GM04504 (cell line): ENCODE data around the gene MFSD12.

Experiments
- DNase-seq: peaks from one replicate; pipeline ENCODE4 v3.0.0-alpha.2; 2012; ENCODE audit warnings: low read depth

MFSD12 gene

DNA sequence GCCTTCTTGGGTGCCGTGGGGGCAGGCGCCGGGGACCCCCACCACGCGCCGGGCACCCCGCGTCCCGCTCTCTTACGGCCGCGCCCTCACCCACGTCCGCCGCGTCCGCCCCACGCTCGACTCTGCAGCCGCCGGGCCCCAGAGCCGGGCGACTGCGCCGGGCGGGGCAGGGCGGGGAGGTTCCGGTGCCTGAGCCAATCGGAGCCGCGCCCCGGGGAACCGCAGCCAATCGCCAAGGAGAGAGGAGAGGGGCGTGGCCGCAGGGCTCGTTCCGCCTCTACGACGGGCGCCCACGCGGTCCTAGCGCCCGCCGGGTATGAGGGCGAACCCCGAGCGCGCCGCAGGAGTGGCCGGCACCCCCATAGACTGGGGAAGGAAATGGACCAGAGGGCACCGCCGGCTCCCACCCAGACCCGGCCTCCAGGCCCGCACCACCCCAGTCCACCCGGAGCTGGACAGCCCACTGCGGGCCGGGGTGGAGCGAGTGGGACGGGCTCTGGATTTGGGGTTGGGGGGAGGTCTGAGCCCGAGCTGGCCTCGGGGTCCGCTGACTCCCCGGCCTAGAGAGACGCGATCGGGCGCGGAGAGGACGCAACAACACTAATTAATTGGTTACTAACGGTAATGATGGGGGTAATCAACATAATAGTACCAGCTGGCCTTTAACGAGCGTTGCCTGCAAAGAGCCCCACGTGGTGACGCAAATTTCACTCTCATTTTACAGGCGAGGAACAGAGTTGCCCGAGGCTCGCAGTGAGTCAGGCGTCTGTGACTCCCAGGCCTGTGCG lies at the start of gene MFSD12:
Gene MFSD12 (minus strand): TSS at position 126 of the 788 bp plus-strand sequence. CDS start 183 bp downstream, outside the sequence.
- peak; percentile 83 for DNase-seq

DNA sequence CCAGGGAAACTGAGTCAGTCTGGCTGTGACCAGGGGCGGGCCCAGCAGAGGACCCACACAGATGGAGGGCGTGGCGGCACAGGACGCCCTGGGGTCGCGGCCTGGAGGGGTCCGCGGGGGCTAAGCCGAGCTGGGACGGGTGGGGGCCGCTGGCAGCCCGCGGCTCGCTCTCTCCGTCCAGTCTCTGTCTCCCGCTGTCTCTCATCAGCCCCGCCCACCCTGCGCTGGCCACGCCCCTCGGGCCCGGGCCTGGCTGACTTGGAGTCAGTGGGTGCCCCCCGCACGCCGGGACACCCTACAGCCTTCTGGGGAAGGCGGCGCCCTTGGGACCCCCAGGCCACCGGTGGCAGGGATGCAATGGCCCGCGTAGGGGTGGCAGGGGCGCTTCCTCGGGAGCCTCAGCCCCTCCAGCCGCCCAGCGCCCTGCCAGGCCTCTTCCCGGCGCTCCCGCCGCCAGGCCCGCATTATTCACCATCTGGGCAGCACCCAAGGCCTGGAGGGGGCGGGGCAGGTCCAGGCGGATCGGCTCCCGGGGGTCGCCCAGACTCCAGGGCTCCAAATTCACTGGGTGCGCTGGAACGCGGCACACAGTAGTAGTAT lies 49.4 kb upstream of the MFSD12 start, which contains the start of gene TBXA2R:
Gene TBXA2R (minus strand): TSS at position 186 of the 600 bp plus-strand sequence. CDS start 6,241 bp downstream, outside the sequence.
- DNase-seq: peak; percentile 40

DNA sequence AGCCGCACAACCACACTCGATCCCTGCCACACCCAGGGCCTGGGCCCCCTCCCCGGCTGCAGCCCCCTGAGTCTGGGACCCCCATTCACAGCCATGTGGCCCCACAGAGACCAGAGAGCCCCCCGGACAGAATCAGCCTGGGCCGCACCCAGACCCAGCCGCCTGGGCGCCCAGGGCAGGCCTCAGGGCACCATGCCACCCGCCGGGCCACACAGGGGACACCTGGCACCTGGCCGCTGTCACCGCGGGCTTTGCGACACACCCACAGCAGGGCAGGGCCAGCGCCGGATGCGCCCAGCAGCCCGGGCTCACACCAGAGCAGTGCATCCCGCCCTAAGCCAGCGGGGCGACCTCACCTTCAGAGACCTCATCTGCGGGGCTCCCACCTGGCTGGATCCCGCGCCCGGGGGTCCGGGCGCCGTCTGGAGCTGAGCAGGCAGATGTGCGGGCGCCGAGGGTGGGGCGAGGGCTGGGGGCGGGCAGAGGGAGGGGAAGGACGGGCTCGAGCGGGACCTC lies 48.8 kb upstream of the MFSD12 start:
- DNase-seq: no peak

DNA sequence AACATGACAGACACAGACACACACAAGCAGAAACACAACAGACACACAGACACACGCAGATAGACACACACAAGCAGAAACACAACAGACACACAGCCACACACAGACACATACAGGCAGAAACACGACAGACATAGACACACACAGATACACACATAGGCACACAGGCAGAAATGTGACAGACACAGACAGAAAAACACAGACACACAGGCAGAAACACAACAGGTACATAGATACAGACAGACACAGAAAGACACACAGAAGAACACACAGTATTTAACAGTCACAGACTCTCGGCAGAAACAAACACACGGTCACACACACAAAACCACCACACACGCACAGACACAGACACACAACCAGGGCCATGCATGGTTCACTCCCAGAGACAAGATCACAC lies 48.4 kb upstream of the MFSD12 start:
- no peak for DNase-seq

DNA sequence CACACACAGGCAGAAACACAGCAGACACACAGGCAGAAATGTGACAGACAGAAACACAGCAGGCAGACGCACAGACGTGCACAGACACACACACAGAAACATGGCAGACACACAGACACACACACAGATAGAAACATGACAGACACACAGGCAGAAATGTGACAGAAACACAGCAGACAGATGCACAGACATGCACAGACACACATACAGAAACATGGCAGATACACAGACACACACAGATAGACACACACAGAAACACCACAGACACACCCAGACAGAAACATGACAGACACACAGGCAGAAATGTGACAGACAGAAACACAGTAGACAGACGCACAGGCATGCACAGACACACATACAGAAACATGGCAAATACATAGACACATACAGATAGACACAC lies 48.0 kb upstream of the MFSD12 start:
- DNase-seq: no peak

DNA sequence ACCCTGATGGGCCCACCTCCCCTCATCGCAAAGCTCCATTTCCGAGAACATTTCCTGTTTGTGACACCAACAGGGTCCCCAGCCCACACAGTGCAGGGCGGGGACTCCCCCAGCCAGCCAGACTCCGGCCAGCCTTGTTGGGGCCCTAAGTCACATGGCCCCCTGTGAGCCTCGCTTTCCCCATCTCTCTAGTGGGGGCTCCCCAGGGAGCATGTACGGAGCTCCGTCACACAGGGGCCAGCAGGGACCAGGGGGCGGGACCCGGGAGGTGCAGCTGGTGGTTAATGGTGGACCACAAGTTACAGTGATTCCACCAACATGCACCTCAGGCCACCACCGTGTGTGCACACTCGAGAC lies 47.6 kb upstream of the MFSD12 start:
- no peak for DNase-seq

DNA sequence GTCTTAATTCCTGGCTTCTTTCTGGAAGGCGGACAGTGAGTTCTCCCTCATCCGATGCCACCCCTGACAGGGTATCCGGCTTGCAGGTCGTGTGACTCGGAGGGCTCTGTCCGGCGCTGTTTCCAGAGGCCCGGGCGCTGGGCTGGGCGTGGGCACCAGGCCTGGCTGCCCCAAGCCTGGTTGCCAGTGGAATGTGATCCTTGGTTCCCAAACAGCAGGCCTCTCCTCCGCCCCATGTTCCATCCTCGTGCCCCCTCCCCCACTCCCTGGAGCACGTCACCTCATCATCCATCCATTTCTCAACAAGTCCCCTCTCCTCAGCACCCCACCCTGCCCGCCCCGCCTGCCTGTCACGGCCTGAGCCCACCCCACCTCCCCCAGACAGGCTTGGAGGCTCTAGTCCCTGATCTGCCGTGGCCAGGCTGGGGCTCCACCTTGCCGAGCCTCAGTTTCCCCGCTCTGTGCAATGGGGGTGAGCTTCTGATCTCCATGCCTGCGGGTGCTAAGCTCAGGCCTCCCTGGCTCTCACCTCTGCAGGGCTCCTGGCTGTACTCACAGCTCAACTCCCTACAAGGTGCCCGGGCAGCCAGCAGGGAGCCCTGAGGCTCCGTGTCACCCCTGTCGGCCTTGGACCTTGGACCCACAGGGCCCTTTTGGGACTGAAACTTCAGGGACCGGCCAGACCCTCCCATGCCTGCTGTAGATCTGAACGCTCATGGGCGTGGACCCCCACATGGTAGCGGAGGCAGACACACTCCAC lies 47.0 kb upstream of the MFSD12 start:
- no peak for DNase-seq

DNA sequence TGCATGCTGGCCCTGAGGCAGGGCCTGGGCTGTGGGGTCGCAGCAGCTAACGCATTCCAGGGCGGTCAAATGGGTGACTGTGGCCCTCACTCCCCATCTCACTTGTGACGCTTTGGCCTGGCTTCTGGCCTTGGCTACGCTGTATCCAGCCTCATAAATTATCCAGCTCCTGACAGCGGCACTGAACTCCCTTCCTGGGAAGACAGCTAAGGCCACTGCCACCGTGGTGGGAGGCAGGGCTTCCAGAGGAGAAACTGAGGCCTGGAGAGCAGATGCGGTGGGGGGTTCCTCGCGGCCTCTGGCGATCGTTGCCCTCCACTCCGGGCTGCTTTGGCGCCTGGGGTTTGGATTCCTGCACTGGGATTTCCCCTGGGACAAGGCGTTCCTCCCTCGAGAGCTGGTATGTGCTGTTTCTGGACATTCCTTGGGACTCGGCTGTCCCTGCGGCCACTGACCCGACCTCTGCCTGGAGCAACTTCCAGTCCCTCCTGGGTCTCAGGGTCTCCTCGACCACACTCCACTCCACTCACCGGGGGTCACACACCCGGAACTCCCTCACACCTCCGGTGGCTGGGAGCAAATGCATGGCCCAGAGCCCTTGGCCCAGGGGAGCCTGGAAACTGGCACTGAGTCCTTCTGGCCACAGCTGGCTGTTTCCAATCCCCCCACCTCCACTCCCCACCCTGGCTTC lies 45.9 kb upstream of the MFSD12 start:
- DNase-seq: no peak

DNA sequence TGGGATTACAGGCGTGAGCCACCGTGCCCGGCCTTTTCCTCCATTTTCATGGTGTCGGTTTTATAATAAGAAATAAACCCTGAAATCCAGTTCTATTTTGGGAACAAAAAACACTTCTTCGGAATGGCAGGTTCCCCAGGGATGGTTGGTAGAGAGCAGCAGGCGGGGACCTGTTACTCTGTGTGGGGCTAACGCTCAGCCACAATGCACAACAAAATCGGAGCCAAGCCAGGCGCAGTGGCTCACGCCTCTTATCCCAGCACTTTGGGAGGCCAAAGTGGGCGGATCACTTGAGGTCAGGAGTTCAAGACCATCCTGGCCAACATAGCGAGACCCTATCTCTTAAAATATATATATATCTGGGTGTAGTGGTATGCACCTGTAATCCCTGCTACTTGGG lies 43.6 kb upstream of the MFSD12 start:
- DNase-seq: no peak

DNA sequence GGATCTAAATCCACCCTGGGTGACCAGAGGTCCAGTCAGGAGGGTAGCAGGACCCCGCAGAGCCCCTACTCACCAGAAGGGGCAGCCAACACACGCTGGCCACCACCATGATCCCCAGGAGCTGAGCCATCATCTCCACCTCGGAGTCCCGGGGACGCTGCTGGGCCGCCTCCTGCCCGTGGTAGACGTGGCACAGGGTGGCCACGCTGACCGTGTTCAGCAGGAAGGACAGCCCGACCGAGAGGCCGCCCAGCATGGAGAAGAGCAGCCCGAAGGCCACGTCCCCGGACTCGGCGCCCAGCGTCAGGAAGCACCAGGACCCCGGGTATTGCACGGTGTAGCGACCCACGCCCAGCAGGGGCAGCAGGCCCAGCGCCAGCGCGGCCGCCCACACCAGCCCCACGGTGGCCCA lies 42.4 kb upstream of the MFSD12 start:
- no peak for DNase-seq

DNA sequence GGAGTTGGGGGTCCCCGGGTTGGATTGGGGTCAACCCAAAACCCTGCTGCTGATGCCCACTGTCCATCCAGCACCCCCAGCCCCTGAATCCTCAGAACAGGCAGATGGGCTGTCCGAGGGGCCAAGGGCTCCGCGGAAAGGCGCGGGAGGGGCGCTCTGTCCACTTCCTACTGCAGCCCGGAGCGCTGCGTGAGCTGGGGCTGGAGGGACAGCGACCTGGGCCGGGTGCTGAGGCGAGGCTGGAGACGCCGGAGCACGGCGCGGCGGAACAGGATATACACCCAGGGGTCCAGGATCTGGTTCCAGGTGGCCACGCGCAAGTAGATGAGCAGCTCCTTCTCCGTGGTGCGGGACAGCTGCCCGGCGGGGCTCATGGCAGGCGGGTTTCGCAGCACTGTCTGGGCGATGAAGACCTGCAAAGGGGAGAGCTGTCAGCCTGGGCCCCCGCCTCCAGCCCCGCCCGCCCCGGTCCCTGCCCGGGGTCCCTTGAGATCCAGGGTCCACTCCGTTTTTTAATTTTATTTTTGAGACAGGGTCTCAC lies 38.2 kb upstream of the MFSD12 start:
- DNase-seq: no peak

DNA sequence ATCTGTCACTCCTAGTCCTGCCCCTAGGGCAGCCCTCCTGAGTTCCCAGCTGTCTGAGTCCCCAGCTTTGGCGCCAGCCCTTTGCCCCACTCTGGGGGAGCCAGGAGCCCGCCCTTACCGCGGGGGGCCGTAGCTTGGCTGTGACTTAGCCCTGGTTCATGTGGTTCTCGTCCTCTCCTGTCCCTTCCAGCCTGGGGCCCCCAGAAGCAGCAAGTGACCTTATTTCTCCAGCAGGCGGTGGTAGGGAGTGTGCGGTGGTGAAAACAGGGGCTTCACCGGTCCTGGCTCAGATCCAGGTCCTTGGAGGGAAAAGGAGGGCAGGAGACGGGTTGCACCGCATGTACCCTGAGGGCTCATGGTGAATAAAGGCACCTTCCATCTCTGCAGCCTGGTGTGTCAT lies 35.8 kb upstream of the MFSD12 start:
- DNase-seq: no peak

DNA sequence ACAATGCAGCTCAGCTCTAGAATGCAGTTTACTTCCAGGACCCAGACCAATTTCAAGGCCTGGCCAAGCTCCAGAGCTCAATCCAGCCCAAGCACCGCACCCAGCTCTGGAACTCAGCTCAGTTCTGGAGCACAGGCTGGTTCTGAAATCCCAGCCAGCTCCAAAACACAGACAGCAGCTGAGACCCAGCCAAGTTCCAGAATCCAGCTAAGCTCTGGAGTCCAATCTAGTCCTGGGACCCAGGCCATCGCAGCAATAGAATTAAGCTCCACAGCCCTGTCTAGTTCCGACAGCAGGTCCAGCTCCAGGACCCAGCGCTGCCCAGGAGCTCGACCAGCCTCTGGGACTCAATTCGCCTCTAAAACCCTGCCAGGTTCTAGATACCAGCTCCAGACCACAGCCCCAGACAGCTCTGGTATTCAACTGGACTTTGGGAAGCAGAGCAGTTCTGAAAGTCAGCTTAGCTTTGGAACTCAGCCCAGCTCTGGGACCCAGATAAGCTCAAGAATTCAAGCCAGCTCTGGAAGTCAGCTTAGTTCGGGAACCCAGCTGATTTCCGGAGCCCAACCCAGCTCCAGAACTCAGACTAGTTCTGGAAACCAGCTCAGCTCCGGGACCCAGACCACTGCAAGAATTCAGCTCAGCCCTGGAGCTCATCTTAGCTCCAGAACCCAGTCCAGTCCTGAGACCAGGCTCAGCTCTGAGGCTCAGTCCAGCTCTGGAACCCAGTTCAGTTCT lies 34.7 kb upstream of the MFSD12 start:
- no peak for DNase-seq

DNA sequence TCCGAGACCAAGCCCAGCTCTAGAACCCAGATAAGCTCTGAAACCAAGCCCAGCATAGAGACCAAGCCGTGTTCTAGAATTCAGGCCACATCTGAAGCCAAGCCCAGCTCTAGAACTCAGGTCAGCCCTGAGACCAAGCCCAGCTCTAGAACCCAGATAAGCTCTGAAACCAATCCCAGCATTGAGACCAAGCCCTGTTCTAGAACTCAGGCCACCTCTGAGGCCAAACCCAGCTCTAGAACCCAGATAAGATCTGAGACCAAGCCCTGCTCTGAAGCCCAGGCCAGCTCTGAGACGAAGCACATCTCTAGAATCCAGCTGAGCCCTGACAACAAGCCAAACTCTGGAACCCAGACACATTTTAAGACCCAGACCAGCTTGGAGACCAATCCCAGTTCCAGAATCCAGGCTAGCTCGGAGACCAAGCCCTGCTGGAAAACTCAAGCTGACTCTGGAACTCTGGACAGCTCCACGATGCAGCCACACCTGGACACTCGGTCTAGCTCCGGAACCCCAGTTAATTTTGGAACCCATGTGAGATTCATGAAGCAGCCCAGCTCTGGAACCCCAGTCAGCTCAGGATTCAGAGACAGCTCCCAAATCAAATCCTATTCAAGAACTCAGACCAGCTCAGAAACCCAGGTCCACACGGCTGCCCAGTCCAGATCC lies 33.7 kb upstream of the MFSD12 start:
- DNase-seq: no peak

DNA sequence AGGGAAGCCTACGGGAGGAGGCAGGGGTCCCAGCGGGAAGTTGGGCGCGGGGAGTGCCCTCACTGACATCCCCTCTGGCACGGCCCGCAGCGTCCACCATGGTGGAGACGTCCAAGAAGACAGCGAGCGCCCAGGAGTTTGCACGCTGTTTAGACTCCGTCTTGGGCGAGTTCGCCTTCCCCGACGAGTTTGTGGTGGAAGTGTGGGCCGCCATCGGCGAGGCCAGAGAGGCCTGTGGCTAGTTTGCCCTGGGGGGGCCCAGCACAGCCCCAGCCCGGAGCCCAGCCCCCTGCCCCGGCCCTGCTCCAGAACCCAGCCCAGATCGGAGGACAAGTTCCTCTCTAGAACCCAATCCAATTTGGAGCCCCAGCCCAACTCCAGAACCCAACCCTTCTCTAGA lies 32.6 kb upstream of the MFSD12 start:
- DNase-seq: no peak

DNA sequence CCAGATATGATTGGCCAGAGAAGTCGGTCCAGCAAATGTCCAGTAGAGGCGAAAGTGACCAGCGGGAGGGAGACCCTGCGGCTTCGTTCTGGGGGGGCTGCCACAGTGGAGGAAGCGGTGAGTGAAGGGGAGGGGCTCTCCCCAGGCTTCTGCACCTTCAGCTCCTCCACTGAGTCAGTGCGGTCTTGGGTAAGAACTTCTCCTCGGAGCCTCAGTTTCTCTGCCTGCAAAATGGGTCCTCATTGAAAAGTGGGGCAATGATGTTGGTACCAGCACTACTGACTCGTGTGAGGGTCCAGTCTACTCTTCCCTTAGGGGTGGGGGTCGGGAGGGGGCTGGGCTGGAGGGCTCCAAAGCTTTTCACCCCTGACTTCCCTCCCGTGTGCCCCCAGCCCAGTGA lies 32.1 kb upstream of the MFSD12 start:
- DNase-seq: no peak

DNA sequence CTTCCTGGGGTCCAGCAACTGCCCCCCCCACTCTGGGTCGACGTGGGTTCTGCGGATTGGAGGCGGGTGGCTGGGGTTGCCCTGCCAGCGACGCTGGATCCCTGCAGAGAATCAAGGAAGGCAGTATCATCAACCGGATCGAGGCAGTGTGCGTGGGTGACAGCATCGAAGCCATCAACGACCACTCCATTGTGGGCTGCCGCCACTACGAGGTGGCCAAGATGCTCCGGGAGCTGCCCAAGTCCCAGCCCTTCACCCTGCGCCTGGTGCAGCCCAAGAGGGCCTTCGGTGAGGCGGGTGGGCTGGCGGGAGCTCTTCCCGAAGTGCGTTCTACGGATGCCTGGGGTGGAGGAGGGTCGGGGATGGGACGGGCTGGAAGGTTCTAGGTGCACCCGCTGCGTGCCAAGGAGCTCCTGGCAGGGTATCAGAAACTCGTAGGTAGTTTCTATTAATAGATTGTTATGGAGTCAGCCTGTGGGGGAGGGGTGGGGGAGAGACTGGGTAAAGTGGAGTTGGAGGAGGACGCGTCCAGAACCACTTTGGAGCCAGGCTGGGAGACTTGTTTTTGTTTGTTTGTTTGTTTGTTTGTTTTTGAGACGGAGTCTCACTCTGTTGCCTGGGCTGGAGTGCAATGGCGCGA lies 29.4 kb upstream of the MFSD12 start:
- DNase-seq: no peak

DNA sequence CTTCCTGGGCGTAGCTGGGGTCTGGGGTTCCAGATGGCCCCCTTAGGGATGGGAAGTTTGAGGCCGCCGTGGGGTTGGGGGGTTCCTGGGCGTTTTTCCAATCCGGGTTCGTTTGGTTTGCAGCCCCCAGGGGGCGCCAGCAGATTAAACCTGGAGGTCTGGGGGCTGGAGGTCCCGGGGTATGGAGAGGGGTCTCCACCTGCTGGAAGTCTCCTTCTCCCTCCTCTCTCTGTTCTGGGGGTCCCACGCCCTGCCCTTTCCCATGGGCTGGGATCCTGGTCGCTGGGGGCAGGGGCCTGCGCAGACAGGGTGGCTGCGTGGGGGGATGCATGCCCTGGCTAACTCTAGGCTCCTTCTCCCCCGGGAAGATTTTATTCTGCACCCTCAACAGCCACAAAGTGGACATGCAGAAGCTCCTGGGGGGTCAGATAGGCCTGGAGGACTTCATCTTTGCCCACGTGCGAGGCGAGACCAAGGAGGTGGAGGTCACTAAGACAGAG lies 28.8 kb upstream of the MFSD12 start:
- DNase-seq: no peak

DNA sequence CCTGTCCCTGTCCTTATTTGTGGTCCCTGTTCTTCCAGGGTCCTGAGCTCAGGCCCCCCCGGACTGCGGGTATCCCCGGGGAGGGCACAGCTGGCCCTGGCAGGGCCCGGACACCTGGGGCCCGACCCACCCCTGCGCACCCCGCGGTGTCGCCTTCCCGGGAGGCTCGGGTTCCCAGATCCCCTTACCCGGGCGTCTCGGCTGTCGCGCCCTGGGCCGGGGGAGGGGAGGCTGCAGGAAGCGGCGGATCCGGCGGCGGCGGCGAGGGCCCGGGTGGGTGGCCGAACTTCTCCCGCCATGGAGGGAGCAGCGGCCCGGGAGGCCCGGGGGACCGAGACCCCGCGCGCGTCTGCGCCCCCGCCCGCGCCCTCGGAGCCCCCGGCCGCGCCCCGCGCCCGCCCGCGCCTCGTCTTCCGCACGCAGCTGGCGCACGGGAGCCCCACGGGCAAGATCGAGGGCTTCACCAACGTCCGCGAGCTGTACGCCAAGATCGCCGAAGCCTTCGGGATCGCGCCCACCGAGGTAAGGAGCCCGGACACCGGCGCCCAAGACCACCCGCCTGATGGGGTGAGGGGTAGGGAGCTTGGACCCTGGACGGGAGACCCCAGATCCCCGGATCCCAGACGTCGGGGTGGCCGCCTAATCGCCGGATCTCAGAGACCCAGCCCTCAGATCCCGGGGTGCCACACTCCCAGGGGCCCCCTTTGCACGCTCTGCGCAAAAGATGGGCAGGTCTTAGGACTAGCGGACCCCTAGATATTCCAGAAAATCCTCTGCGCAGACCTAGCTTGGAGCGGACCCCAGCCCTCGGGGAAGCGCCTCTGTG lies 28.1 kb upstream of the MFSD12 start, which contains the start of gene GIPC3:
Gene GIPC3 (plus strand): TSS at position 178 of the 826 bp plus-strand sequence. CDS start 120 bp downstream, at position 298.
- DNase-seq: no peak
